GM21390 (cell line): ENCODE measurements around the gene EPDR1.
A peak's percentile ranks its signal among the peaks of the same experiment; 100 is the strongest.

Source experiments
- ATAC-seq: cut with Tn5 transposase; IDR thresholded peaks from one replicate; pipeline ENCODE4 v1.9.1; 2021; ENCODE audit not compliant: unreplicated experiment

EPDR1 gene

DNA sequence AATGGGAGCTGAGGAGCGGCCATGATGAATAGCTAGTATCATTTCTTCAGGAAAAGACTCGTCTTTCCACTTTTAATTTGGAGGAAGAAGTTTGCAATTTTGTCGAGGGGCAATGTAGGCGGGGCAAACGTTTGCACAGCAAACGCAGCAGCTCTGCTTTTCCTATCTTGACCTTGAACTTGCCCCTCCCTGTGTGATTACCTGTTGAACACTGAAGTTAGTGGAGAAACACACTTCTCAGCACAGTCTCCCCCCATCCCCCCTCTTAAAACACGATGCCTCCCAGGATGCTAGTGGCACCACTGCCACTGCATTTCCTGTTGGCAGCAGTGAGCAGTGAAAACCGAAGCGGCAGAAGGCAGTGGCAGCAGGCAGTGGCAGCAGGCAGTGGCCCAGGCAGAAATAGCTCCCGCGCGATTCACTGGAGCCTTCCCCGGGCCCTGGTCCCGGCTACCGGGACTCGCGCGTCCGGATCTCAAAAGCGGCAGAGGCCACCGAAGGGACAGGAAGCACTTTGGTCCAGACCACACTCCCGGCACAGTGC, at the start of gene EPDR1:
TSS of gene EPDR1 (plus strand) at position 336 of the 544 bp plus-strand sequence. CDS start 300 bp downstream, outside the sequence.
- peak; percentile 48 for ATAC-seq

DNA sequence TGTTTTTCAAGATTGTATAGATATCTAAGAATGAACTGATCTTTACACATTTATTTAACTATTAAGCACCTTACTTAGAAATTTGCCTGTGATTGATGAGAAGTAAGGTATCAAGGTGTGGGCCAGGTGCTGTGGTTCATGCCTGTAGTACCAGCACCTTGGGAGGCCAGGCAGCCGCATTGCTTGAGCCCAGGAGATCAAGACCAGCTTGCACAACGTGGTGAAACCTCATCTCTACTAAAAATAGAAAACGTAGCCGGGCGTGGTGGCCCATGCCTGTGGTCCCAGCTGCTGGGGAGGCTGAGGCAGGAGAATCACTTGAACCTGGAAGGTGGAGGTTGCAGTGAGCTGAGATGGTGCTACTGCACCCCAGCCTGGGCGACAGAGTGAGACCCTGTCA, 38.4 kb upstream of the EPDR1 start:
- no peak for ATAC-seq

DNA sequence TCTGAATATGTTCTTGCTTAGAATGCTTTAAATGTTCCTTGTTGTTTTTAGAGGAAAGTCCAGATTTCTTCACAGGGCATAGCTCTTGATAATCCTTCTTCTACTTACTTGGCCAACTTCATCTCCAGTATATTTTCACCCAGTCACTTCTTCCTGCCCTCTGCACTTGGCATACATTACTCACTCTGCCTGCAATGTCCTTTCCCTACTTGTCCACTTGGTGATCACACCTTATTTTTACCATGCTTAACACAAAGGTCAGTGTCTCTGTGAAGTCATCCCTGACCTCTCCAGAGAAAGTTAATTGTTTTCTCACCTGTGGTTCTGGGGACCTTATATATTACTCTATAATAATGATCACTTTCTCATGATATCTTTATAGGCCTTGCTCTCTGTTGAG, 27.1 kb upstream of the EPDR1 start:
- ATAC-seq, result no peak

- ATAC-seq, result no peak
These were observed 25.8 kb upstream of the EPDR1 start for GRCh38 chr7:37894671-37895070.

GRCh38 chr7:37899712-37900247, 20.7 kb upstream of the EPDR1 start:
- ATAC-seq, result no peak

GRCh38 chr7:37901236-37901827, 19.1 kb upstream of the EPDR1 start:
- ATAC-seq, result no peak

- ATAC-seq, result no peak
These were observed 18.4 kb upstream of the EPDR1 start for GRCh38 chr7:37901890-37902524.

DNA sequence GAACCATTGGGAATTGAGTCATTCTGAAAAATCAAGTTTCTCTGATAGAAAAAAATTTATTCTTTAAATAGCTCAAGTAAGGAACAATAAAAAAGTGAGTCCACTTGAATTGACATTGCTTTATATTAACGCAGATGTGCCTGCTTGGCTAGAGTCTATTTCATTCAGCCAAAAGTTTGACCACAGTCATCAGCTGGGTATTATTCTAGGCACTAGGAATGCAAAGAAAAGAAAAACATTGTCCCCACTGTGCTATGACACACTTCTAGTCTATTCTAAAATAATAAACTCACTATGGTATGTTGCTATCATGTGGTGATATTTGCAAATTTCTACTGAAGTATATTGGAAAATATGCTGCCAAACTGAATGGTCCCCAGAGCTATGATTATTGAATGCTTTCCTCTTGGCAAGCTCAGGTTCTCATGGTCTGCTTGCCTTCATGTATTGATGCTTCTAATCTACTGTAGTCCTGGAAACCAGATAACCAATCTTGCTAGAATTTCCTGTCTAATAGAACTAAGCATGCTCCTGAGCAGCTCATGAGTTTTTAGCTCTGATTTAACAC, 12.1 kb upstream of the EPDR1 start:
- no peak for ATAC-seq

DNA sequence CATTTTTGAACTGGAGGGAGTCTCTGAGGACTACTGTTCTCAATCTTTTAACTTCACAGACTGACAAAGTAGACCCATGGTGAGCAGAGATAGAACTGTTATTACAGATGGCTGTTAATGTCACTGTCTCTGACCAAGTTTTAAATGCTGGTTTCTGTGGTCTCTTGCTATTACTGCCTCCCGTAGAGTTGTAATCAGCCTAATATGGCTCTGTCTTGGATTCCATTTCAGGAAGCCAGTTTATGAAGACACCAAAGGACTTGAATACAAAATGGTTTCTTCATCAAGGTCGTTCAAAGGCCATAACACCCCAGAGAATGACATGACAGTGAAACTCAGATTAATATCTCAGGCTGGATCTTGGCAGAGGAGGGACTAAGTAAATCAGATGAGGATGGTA, 7.7 kb upstream of the EPDR1 start:
- ATAC-seq, result no peak

GRCh38 chr7:37915438-37915837, 5.0 kb upstream of the EPDR1 start:
- no peak for ATAC-seq

GRCh38 chr7:37916017-37916672, 4.3 kb upstream of the EPDR1 start:
- ATAC-seq, result no peak

DNA sequence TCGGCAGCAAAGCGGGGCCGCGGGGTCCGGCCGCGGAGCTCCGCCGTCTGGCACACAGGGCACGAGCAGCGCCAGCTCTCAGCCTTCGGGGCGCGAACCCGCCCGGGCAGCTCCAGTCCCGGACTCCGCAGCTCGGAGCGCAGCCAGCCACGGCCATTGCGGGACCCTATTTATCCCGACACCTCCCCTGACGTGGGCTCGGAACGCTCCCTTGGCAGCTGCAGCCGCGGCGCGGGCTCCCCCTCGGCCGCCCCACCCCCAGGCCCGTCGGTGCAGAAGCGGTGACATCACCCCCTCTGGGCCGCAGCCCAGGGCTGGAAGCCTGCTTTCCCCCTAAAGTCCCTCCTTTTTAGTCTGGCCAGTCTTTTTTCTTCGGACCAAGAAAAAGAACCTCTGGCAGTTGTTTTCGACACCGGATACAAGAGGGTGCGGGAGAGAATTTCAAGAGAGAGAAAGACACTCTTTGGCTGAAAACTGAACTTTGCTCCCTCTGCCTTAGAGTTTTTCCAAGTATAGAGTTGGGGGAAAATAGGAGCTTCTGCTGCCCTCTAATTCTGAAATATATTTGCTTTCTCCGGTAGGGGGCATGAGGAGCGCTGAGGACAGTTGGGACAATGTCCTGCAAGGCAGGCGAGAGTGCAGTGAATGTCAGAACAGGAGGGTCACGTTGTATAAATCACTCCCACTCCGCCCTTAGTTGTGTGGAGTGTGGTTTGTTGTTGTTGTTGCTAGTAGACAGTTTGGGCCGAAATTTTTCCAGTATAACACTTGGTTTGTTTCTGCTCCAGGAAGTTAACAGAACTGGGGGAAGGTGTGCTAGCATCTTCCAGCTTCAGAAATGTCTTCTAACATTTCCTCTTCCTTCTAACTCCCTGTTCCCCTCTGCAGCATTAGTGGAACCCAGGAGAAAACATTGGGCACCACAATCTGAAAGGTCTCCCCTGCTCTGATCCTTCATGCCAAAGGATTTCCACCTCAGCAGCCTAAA, 3.5 kb upstream of the EPDR1 start, which contains the start of gene SFRP4:
TSS of gene SFRP4 (minus strand) at position 145 of the 988 bp plus-strand sequence. CDS start 280 bp downstream, outside the sequence.
- ATAC-seq, result peak; percentile 38

- no peak for ATAC-seq
These were observed 1.9 kb upstream of the EPDR1 start for GRCh38 chr7:37918526-37918925.

DNA sequence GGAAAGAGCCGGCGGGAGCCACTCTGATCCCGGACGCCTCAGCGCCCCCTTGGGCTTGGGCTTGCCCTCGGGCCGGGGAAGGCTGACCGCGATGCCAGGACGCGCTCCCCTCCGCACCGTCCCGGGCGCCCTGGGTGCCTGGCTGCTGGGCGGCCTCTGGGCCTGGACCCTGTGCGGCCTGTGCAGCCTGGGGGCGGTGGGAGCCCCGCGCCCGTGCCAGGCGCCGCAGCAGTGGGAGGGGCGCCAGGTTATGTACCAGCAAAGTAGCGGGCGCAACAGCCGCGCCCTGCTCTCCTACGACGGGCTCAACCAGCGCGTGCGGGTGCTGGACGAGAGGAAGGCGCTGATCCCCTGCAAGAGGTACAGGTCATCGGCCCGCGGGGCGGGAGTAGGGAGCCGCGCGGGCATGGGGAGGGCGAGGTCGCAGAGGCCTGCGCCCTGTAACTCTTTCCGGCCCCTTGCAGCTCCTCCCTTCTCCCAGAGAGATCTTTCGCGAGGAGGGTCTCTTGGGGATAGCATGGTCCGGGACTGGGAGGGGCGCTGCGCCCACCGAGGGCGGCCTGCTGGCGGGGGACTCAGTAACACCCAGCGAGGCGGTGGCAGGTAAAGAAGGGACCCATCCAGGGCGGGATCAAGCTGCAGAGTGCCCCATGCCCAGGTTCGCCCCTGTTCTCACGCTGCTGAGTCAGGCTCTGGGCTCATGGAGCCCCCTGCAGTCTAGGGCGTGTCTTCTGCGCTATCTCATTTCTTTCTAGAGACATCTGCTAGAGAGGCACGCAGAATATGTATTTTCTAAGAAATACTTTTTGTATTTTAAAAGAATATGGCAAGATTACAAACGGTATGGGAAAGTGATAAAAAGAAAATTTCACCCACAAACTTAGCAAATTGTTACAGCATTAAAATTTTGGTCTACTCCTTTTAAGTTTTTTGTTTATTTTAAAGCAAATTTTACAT, 687 bp downstream of the EPDR1 start:
- ATAC-seq, result peak; percentile 54

GRCh38 chr7:37921876-37922275, 1.4 kb downstream of the EPDR1 start:
- no peak for ATAC-seq

- no peak for ATAC-seq
These were observed 3.6 kb downstream of the EPDR1 start for GRCh38 chr7:37923996-37924395.

DNA sequence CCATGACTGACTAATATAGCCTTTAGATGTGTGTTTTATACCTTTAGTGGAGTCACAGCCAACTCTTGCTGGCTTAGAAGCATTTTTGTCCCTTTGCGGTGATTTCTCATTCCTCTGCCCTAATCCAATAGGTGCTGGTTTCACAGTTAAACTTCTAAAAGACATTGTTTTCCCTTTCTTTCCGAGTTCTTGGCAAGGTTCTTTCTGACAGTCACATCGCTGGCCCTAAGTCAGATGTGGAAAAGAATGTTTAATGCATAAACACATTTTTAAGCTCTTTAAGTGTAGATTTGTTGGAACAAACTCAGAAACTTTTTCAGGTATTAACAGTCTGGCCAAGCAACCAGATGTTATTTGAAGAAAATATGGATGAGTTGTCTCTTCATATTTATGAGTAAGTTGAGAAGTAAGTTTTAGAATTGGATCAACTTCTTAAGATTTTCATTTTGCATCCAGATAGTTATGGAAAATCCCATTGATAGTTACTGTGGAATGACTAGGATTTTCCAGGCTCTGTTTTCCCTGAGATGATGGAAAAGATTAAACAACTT, 4.1 kb downstream of the EPDR1 start:
- no peak for ATAC-seq

- ATAC-seq, result no peak
These were observed 5.2 kb downstream of the EPDR1 start for GRCh38 chr7:37925620-37926019.
